Measurements from ENCODE around the gene RUNX1.

DNA sequence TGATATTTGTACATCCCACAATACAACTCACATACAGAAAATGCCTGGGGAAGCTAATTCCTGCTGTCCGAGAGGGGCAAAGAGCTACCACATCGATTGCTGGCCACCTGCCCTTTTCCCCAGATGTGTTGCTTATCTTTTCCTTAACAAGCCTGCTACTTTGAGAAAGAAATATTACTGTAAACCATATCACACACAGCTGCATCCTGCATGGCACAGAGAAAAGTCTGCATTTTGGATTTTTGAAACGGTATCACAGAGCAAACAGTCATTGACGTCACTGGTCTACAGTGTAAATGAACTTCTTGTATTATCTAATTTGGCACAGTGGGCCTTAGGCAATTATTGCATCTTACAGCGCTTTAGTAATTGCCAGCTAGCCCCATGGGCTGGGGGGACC lies 215.6 kb downstream of the RUNX1 start:
- TF ChIP-seq, protein P1, sequence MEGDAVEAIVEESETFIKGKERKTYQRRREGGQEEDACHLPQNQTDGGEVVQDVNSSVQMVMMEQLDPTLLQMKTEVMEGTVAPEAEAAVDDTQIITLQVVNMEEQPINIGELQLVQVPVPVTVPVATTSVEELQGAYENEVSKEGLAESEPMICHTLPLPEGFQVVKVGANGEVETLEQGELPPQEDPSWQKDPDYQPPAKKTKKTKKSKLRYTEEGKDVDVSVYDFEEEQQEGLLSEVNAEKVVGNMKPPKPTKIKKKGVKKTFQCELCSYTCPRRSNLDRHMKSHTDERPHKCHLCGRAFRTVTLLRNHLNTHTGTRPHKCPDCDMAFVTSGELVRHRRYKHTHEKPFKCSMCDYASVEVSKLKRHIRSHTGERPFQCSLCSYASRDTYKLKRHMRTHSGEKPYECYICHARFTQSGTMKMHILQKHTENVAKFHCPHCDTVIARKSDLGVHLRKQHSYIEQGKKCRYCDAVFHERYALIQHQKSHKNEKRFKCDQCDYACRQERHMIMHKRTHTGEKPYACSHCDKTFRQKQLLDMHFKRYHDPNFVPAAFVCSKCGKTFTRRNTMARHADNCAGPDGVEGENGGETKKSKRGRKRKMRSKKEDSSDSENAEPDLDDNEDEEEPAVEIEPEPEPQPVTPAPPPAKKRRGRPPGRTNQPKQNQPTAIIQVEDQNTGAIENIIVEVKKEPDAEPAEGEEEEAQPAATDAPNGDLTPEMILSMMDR (IDR thresholded peaks at IDR 0.05; ENCODE audit: extremely low read depth in 1 of 2, insufficient read depth in 1 of 2, low read depth in 1 of 2, low read length in 2 of 2), result no peak
- TF ChIP-seq FOS (IDR thresholded peaks at IDR 0.05; ENCODE audit: borderline replicate concordance, insufficient read depth, low read length) (no peak), POLR2A (IDR thresholded peaks at IDR 0.05; ENCODE audit: low read depth, low read length) (no peak), EZH2 (IDR thresholded peaks at IDR 0.05; ENCODE audit: borderline replicate concordance, low read depth, low read length, severe bottlenecking) (no peak), MYC (IDR thresholded peaks at IDR 0.05; ENCODE audit: low read depth, low read length) (no peak)

Measured in endothelial cell of umbilical vein (primary cell).